Posterior cingulate gyrus (tissue), 11 donors: Measurements from ENCODE around the gene FRMD4A.
A peak's percentile ranks its signal among the peaks of the same experiment; 100 is the strongest.
"Not testable (repeated sequence)": the region's sequence is repeated elsewhere in the genome, so short reads cannot be mapped to it uniquely, and the experiment has no call there.

ENCODE experiments used
- DNase-seq, 10 donors: peaks; one replicate each; pipeline versions ENCODE4 v3.0.0 to v3.0.0-alpha.2; 2020 to 2021; ENCODE audit warnings: mixed read lengths in 3 of 10
- intact Hi-C: fragments of 100-400 bp; cut with DNase I; formaldehyde crosslinking; loops from one replicate; pipeline ENCODE4 v1.15.1; 2023

FRMD4A gene

GRCh38 chr10:13871776-13872175 is 458.9 kb downstream of the FRMD4A start:
- DNase-seq: peak in 1 of 10 donors; percentile 75
- intact Hi-C loops: no loop called here

GRCh38 chr10:13871011-13871410 is 459.7 kb downstream of the FRMD4A start:
- intact Hi-C loops: no loop called here
- peak in 1 of 10 donors; percentile 10 for DNase-seq

GRCh38 chr10:13869295-13869664 is 461.4 kb downstream of the FRMD4A start:
- no peak for DNase-seq
- intact Hi-C loops: no loop called here

- intact Hi-C loops: no loop called here
Observed at GRCh38 chr10:13868528-13869294, 462.0 kb downstream of the FRMD4A start.

GRCh38 chr10:13867822-13868221 is 462.9 kb downstream of the FRMD4A start:
- intact Hi-C loops: no loop called here
- DNase-seq: no peak

More at GRCh38 chr10:13868528-13869294, 462.0 kb downstream of the FRMD4A start:
- no peak for DNase-seq

- no peak for DNase-seq
- intact Hi-C loops: no loop called here
Observed at GRCh38 chr10:13865758-13866491, 464.8 kb downstream of the FRMD4A start.

GRCh38 chr10:13865220-13865619 is 465.5 kb downstream of the FRMD4A start:
- intact Hi-C loops, DNase-seq: not testable (repeated sequence)

- no peak for DNase-seq
- intact Hi-C loops: no loop called here
Observed at GRCh38 chr10:13862546-13863233, 468.0 kb downstream of the FRMD4A start.

GRCh38 chr10:13860886-13861285 is 469.8 kb downstream of the FRMD4A start:
- no peak for DNase-seq
- intact Hi-C loops: no loop called here

GRCh38 chr10:13859979-13860654 is 470.6 kb downstream of the FRMD4A start:
- no peak for DNase-seq
- intact Hi-C loops: no loop called here

GRCh38 chr10:13858709-13859108 is 472.0 kb downstream of the FRMD4A start:
- intact Hi-C loops: no loop called here
- no peak for DNase-seq

GRCh38 chr10:13857451-13857850 is 473.3 kb downstream of the FRMD4A start:
- DNase-seq: peak in 1 of 10 donors; percentile 28
- intact Hi-C loops: no loop called here

GRCh38 chr10:13853854-13854253 is 476.9 kb downstream of the FRMD4A start:
- DNase-seq: no peak
- intact Hi-C loops: no loop called here

- no peak for DNase-seq
Observed at GRCh38 chr10:13852872-13853271, 477.9 kb downstream of the FRMD4A start.

GRCh38 chr10:13851906-13852305 is 478.8 kb downstream of the FRMD4A start:
- intact Hi-C loops: no loop called here

More at GRCh38 chr10:13852872-13853271, 477.9 kb downstream of the FRMD4A start:
- intact Hi-C loops: no loop called here

GRCh38 chr10:13848520-13849445 is 481.9 kb downstream of the FRMD4A start:
- no peak for DNase-seq
- intact Hi-C loops: no loop called here

More at GRCh38 chr10:13851906-13852305, 478.8 kb downstream of the FRMD4A start:
- DNase-seq: no peak

- DNase-seq: no peak
- intact Hi-C loops: no loop called here
Observed at GRCh38 chr10:13847201-13847631, 483.5 kb downstream of the FRMD4A start.

GRCh38 chr10:13845897-13846296 is 484.8 kb downstream of the FRMD4A start:
- no peak for DNase-seq
- intact Hi-C loops: no loop called here

- intact Hi-C loops: no loop called here
- DNase-seq: no peak
Observed at GRCh38 chr10:13844651-13845050, 486.1 kb downstream of the FRMD4A start.
